ENCODE results near the gene EME1. TPM values are rescaled to one million over a fixed set of nuclear protein-coding genes. Genes with fewer than 3 reads are reported as not detected.

Gene EME1
- polyA plus RNA-seq, 2 of the 4 experiments (the other 2 are of a cell fraction) = 24.3 to 29.9 TPM

GRCh38 chr17:50347894-50348291 is 25.1 kb upstream of the EME1 start (continued):
- TF ChIP-seq PBX3 (IDR thresholded peaks at IDR 0.05) (no peak), RAD21 (conservative IDR thresholded peaks at IDR 0.05 in 1 of 2, IDR thresholded peaks at IDR 0.05 in 1 of 2) (no peak), JUNB (IDR thresholded peaks at IDR 0.05) (no peak), E2F6 (IDR thresholded peaks at IDR 0.05; ENCODE audit: borderline replicate concordance, low read depth) (no peak), TFCP2L1 (CRISPR knock-in tag; IDR thresholded peaks at IDR 0.05) (no peak), RNF2 (IDR thresholded peaks at IDR 0.05; ENCODE audit: borderline replicate concordance, low read depth) (no peak)

- Histone ChIP-seq H3K4me2 (no peak overlapping the region), H3K27ac (peak overlapping the region in 1 of 2 experiments; percentile 1; a peak in 1 of 6 replicates), H3K9me3 (no peaks in the 10 kb centered on the region), H3K4me3 (no peak overlapping the region), H3K4me1 (peaks cover 27% of the 10 kb centered on the region)
- ChIA-PET CTCF (interaction anchor here (0.9 to 7.6 kb wide), 6 partner anchors 13 to 148 kb away, joined by 3 to 87 read pairs (median 4); partner anchors contain the start of gene LRRC59), POLR2A (no interaction called here)
- TF ChIP-seq KDM5A (IDR thresholded peaks at IDR 0.05) (no peak), SMC3 (IDR thresholded peaks at IDR 0.05) (no peak), MAFK (IDR thresholded peaks at IDR 0.05; ENCODE audit: partially characterized antibody) (no peak), HOXA7 (CRISPR knock-in tag; IDR thresholded peaks at IDR 0.05) (no peak), NR3C1 (IDR thresholded peaks at IDR 0.05) (no peak), KDM1A (IDR thresholded peaks at IDR 0.05; ENCODE audit: low read depth) (no peak), EHMT2 (IDR thresholded peaks at IDR 0.05; ENCODE audit: low read depth) (no peak), JUNB (IDR thresholded peaks at IDR 0.05) (no peak), JUN (IDR thresholded peaks at IDR 0.05) (no peak), CBX8 (IDR thresholded peaks at IDR 0.05) (no peak), FOSL2 (IDR thresholded peaks at IDR 0.05) (no peak), FOSL2 (CRISPR knock-in tag; IDR thresholded peaks at IDR 0.05) (no peak), GATA3 (IDR thresholded peaks at IDR 0.05; ENCODE audit: borderline replicate concordance) (no peak)
- ATAC-seq (no peak), DNase-seq (ENCODE audit: low read depth in 1 of 2, low spot score in 1 of 2) (no peak), FAIRE-seq (no peak)
- WGBS (ENCODE audit: missing lambda C conversion rate) = 80% methylated on average over 7 of the region's 7 CpGs
Observed at GRCh38 chr17:50348522-50349242, 24.3 kb upstream of the EME1 start.

- peaks cover 27% of the 10 kb centered on the region for H3K4me1 ChIP-seq
- 96% methylated on average over 5 of the region's 5 CpGs for WGBS (ENCODE audit: missing lambda C conversion rate)
- ChIA-PET POLR2A (no interaction called here), CTCF (interaction anchor here (0.9 to 7.6 kb wide), 6 partner anchors 13 to 149 kb away, joined by 3 to 87 read pairs (median 4); partner anchors contain the start of gene LRRC59)
- no peak overlapping the region for H3K27ac ChIP-seq
- ATAC-seq (no peak), FAIRE-seq (no peak), DNase-seq (ENCODE audit: low read depth in 1 of 2, low spot score in 1 of 2) (no peak)
- no peaks in the 10 kb centered on the region for H3K9me3 ChIP-seq
- no peak for TF ChIP-seq ATOH8 (CRISPR knock-in tag; IDR thresholded peaks at IDR 0.05; ENCODE audit: low read depth)
- no peak for TF ChIP-seq JUNB (IDR thresholded peaks at IDR 0.05)
- TF ChIP-seq FOSL2 (IDR thresholded peaks at IDR 0.05) = no peak
- no peak for TF ChIP-seq FOSL2 (CRISPR knock-in tag; IDR thresholded peaks at IDR 0.05)
- H3K4me3 ChIP-seq = no peak overlapping the region
- H3K4me2 ChIP-seq = no peak overlapping the region
Observed at GRCh38 chr17:50349243-50349600, 23.8 kb upstream of the EME1 start.

- Histone ChIP-seq H3K4me3 (no peak overlapping the region), H3K9me3 (no peaks in the 10 kb centered on the region), H3K4me1 (peaks cover 21% of the 10 kb centered on the region), H3K27ac (no peak overlapping the region), H3K4me2 (no peak overlapping the region)
- FAIRE-seq (no peak), DNase-seq (ENCODE audit: low read depth in 1 of 2, low spot score in 1 of 2) (no peak), ATAC-seq (no peak)
- ChIA-PET CTCF (interaction anchor here (0.9 to 7.6 kb wide), 2 partner anchors 11 to 181 kb away, joined by 3 to 87 read pairs; no protein-coding TSS in a partner anchor), POLR2A (no interaction called here)
- no peak for TF ChIP-seq FOSL2 (IDR thresholded peaks at IDR 0.05)
- no peak for TF ChIP-seq FOSL2 (CRISPR knock-in tag; IDR thresholded peaks at IDR 0.05)
- TF ChIP-seq HMGXB4 (CRISPR knock-in tag; IDR thresholded peaks at IDR 0.05; ENCODE audit: borderline replicate concordance) = no peak
- no peak for TF ChIP-seq BCL3 (IDR thresholded peaks at IDR 0.05)
- TF ChIP-seq FOXS1 (CRISPR knock-in tag; IDR thresholded peaks at IDR 0.05) = no peak
- no peak for TF ChIP-seq JUNB (IDR thresholded peaks at IDR 0.05)
- TF ChIP-seq POLR2A (IDR thresholded peaks at IDR 0.05; ENCODE audit: low read length) = no peak
- TF ChIP-seq ZNF302 (CRISPR knock-in tag; IDR thresholded peaks at IDR 0.05) = no peak
- no peak for TF ChIP-seq CBX8 (IDR thresholded peaks at IDR 0.05)
- no peak for TF ChIP-seq ESRRA (IDR thresholded peaks at IDR 0.05; ENCODE audit: borderline replicate concordance, low read length)
- TF ChIP-seq MAZ (IDR thresholded peaks at IDR 0.05; ENCODE audit: borderline replicate concordance, low read depth, low read length) = no peak
- TF ChIP-seq GATA3 (IDR thresholded peaks at IDR 0.05; ENCODE audit: borderline replicate concordance) = no peak
- WGBS (ENCODE audit: missing lambda C conversion rate) = 85% methylated on average over 2 of the region's 2 CpGs
Observed at GRCh38 chr17:50350733-50351132, 22.3 kb upstream of the EME1 start.

All from A549 (cell line).